Measurements from ENCODE around the gene GAS7. TPM values are rescaled to one million over a fixed set of nuclear protein-coding genes. Genes with fewer than 3 reads are reported as not detected.

Gene GAS7
- total and polyA plus RNA-seq, 2 of the 13 experiments (the other 11 are each of a cell fraction or from before 2014, with no cell fraction given): 1.0 to 5.2 TPM

GRCh38 chr17:10051112-10051511 lies 147.3 kb downstream of the GAS7 start:
- Histone ChIP-seq H3K27me3 (ENCODE audit: control insufficient read depth in 1 of 2, insufficient read depth in 2 of 2, low read length in 2 of 2) (peaks cover 7 to 37% of the 10 kb centered on the region in 2 experiments; a peak in 4 of 5 replicates), H3K9ac (ENCODE audit: insufficient read depth, low read depth, low read length) (no peak overlapping the region), H2AFZ (ENCODE audit: low read length) (no peak overlapping the region), H3K4me2 (ENCODE audit: low read depth, low read length) (no peak overlapping the region), H3K4me3 (replicated peaks in 1 of 3; ENCODE audit: insufficient read depth in 1 of 3, low read depth in 2 of 3, low read length in 3 of 3) (no peak overlapping the region), H3K79me2 (ENCODE audit: insufficient read depth, low read length) (no peaks in the 10 kb centered on the region), H3K27ac (ENCODE audit: extremely low read length, insufficient read depth, low read length) (no peak overlapping the region), H3K9me3 (ENCODE audit: low read length) (no peaks in the 10 kb centered on the region), H3K36me3 (replicated peaks in 1 of 2; ENCODE audit: control insufficient read depth in 1 of 2, insufficient read depth in 2 of 2, low read length in 2 of 2) (no peaks in the 10 kb centered on the region), H3K4me1 (ENCODE audit: insufficient read depth, low read length) (peaks cover 18% of the 10 kb centered on the region), H4K20me1 (ENCODE audit: insufficient read depth, low read length) (no peaks in the 10 kb centered on the region)
- intact Hi-C loops (cut with micrococcal nuclease; ENCODE audit: unreplicated experiment) (no loop called here), in situ Hi-C loops (cut with HindIII; ENCODE audit: extremely low pct_ligation_motif_present, low pct_unique_long_range_greater_than_20kb) (no loop called here)
- TF ChIP-seq ZBTB38 (CRISPR knock-in tag; IDR thresholded peaks at IDR 0.05) (no peak), ZNF337 (CRISPR knock-in tag; IDR thresholded peaks at IDR 0.05; ENCODE audit: borderline replicate concordance, low read depth) (no peak), MED13 (CRISPR knock-in tag; IDR thresholded peaks at IDR 0.05) (no peak), KLF11 (CRISPR knock-in tag; IDR thresholded peaks at IDR 0.05) (no peak), SIX4 (CRISPR knock-in tag; IDR thresholded peaks at IDR 0.05) (no peak), NONO (IDR thresholded peaks at IDR 0.05) (no peak), NONO (CRISPR knock-in tag; conservative IDR thresholded peaks at IDR 0.05) (no peak)
- TF ChIP-seq, protein P1, sequence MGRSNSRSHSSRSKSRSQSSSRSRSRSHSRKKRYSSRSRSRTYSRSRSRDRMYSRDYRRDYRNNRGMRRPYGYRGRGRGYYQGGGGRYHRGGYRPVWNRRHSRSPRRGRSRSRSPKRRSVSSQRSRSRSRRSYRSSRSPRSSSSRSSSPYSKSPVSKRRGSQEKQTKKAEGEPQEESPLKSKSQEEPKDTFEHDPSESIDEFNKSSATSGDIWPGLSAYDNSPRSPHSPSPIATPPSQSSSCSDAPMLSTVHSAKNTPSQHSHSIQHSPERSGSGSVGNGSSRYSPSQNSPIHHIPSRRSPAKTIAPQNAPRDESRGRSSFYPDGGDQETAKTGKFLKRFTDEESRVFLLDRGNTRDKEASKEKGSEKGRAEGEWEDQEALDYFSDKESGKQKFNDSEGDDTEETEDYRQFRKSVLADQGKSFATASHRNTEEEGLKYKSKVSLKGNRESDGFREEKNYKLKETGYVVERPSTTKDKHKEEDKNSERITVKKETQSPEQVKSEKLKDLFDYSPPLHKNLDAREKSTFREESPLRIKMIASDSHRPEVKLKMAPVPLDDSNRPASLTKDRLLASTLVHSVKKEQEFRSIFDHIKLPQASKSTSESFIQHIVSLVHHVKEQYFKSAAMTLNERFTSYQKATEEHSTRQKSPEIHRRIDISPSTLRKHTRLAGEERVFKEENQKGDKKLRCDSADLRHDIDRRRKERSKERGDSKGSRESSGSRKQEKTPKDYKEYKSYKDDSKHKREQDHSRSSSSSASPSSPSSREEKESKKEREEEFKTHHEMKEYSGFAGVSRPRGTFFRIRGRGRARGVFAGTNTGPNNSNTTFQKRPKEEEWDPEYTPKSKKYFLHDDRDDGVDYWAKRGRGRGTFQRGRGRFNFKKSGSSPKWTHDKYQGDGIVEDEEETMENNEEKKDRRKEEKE (IDR thresholded peaks at IDR 0.05): no peak
- TF ChIP-seq, protein P2, sequence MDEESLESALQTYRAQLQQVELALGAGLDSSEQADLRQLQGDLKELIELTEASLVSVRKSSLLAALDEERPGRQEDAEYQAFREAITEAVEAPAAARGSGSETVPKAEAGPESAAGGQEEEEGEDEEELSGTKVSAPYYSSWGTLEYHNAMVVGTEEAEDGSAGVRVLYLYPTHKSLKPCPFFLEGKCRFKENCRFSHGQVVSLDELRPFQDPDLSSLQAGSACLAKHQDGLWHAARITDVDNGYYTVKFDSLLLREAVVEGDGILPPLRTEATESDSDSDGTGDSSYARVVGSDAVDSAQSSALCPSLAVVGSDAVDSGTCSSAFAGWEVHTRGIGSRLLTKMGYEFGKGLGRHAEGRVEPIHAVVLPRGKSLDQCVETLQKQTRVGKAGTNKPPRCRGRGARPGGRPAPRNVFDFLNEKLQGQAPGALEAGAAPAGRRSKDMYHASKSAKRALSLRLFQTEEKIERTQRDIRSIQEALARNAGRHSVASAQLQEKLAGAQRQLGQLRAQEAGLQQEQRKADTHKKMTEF (CRISPR knock-in tag; IDR thresholded peaks at IDR 0.05): no peak
- TF ChIP-seq, protein P3, sequence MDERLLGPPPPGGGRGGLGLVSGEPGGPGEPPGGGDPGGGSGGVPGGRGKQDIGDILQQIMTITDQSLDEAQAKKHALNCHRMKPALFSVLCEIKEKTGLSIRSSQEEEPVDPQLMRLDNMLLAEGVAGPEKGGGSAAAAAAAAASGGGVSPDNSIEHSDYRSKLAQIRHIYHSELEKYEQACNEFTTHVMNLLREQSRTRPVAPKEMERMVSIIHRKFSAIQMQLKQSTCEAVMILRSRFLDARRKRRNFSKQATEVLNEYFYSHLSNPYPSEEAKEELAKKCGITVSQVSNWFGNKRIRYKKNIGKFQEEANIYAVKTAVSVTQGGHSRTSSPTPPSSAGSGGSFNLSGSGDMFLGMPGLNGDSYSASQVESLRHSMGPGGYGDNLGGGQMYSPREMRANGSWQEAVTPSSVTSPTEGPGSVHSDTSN (CRISPR knock-in tag; IDR thresholded peaks at IDR 0.05): no peak
- ChIA-PET CTCF (ENCODE audit: low intra/inter-chr PET ratio, low total read pairs) (no interaction called here), POLR2A (no interaction called here)
- WGBS (ENCODE audit: low lambda C conversion rate): 26% methylated on average over 8 of the region's 8 CpGs
- no TSS peak for BruUV-seq (replicated peaks)
- ATAC-seq (no peak), FAIRE-seq (no peak), DNase-seq (ENCODE audit: low spot score) (no peak)
